HG03442 (cell line): Measurements from ENCODE around the gene GUCA2A.

Experiments used
- ATAC-seq: cut with Tn5 transposase; IDR thresholded peaks from one replicate; pipeline ENCODE4 v1.9.1; 2021; ENCODE audit warnings: mild to moderate bottlenecking, moderate library complexity; ENCODE audit not compliant: unreplicated experiment

The GUCA2A gene

DNA sequence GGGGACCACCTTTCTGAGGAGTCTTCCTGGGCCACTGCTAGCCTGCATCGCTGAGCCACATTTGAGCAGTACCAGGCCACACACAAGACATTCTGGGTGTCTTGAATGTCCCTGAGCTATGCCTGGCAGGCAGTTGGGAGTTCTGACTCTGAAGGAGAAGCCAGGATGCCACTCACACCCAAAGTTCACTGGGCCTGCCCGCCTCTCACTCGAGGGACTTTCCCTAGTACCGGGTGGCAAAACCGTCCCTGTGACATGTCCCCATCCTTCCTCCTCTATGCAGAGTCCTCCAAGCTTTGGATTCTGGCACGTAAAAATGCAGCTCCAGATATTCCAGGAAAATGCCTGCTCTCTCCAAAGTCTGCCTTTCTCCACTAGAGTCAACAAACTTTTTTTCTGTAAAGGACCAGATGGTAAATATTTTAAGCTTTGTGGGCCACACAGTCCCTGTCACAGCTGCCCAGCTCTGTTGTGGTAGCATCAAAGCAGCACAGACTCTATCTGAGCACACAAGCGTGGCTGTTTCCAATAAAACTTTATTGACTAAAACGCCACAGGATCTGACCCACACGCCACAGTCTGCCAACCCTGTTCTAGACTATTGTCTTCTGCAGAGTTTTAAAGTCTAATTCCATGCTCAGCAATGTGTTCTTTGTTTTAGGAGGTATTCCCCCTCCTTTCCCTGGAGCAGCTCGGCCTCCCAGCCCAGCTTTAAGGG lies 30.6 kb downstream of the GUCA2A start:
- ATAC-seq = no peak

DNA sequence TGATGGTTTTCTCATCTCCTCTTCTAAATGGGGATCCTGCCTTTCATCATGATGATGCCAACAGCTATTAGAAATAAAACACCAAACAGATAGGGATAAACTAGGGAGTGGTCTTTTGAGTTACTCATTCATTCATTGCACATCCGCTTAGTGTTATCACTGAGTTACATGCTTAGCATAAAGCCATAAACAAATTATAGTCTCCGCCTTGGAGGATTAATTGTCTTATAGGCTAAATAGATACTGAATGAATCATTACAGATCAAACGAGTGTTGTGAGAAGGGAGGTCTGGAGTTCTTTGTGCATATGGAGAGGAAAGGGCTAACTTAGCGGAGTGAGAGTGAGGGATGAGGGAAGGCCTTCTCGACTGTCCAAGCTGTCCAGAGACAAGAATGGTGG lies 31.2 kb downstream of the GUCA2A start:
- no peak for ATAC-seq

DNA sequence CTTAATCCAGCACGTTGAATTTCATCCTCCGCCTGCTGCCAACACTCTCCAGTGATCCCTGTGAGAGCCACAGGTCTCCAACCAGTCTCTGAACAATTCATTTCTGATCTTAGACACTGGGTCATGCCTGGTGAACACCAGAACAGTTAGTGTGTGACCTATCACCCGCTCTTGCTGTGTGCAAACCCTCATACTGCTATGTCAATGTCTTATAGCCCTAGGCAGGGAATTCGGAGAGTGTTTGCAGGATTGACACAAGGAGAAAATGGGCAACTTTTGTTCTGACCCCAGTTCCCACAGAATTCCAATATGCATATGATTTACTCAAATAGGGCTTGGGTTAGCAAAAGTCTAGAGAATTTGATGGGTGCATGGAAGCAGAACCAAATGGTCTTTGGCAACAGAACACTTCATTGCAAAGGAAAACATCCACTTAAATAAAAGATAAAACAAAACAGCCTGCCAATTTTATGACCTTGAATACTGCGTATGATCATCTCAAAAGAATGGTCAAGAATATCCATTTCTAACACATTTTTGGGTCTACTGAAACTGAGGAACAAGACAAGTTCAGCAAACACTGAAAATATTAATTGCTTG lies 34.4 kb downstream of the GUCA2A start:
- ATAC-seq = no peak

DNA sequence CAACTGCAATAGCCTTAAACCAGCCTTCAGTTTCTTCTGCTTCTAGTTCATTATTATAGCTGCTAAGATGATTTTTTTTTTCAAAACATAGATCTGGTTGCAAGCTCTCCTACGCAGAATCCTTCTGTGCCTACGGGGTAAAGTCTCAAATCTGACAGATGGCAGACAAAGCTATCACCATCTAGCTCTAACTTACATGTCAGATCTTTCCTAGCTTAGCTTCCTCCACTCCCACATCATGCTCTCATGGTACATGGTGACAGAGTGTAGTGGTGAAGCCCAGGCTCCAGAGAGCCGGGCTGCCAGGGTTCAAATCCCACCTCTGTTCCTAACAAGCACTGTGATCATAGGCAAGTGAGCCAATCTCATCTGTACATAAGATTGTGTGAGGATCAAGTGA lies 35.6 kb downstream of the GUCA2A start:
- no peak for ATAC-seq

DNA sequence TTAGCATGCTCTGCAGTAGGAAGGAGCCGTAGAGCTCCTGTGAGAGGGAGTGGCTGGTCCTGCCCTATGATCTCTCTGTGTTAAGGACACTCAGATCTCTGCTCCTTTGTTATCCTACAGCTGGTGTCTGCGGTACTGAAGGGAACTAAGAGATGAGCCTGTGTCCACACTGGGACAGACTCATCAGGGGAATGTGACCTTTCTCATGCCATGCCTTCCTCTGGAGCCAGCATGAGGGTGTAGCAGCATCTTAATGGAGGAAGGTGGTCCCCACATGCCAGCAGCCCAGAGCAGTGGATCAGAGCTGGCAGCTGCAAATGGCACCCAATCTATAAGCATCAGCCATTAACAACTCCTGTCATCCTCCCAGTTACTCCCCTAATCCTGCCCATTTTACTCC lies 36.0 kb downstream of the GUCA2A start:
- no peak for ATAC-seq

DNA sequence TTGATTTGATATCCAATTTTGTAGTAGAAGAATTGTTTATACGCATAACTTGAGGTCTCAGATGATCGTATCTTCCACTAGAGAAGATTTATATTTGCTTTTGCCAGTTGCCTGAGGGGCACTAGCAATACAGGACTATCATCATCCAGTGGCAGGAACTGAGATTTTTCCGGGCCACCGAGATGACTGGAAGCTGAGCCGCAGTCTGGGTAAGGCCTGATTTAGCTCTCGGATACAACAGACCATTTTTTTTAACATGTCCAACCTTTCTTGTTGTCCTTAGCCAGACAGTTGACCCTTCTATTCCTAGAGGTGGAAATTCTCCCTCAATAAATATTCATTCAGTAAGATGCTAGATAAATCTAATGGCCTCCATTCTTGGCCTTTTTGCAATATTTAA lies 36.8 kb downstream of the GUCA2A start:
- ATAC-seq = no peak

DNA sequence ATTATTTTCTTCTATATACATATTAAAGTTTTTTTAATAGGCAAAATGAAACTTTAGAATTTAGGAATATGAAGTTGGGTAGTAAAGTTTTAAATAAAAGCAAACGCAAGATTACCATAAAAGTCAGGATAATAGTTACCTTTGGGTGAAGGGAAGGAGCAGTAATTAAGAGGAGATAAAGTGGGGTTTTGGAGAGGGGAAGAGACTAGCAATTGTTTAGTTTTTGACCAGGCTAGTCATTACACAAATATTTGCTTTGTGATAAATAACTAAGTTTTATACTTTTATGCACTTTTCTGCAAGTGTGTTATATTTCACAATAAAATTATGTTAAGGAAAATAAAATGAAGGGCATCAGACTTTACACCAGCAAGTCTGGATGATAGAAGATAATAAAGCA lies 39.0 kb downstream of the GUCA2A start:
- ATAC-seq = no peak

DNA sequence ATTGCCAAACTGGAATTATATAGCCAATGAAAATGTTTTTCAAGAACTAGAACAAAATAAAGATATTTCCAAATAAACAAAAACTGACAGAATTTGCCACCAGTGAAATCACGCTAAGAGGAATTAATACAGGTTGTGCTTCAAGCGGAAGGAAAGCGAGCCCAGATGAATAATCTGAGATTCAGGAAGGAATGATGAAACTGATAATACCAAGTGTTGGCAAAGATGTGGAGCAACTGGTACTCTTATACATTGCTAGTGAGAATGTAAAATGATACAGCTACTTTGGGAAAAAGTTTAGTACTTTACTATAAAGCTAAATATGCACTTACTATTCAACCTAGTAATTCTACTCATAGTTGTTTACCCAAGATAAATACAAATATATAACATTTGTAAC lies 42.1 kb downstream of the GUCA2A start:
- no peak for ATAC-seq

DNA sequence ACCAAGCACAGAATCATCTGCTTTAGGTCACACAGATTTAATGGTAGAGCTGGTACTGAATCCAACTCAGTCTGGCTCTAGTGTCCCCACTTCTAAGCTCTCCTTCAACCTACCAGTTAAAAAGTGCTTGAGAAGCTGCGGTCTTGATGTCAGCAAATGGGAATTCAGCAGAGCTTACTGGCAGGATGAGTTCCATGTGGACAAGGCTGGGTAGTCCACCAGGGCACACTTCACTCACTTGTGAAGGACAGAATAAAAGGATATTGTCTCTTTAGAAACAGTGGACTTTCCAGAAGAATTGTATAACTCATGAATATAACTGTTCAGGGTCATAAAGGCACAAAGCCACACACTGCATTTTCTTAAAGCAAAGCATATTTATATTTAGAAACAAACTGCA lies 46.4 kb downstream of the GUCA2A start:
- no peak for ATAC-seq

DNA sequence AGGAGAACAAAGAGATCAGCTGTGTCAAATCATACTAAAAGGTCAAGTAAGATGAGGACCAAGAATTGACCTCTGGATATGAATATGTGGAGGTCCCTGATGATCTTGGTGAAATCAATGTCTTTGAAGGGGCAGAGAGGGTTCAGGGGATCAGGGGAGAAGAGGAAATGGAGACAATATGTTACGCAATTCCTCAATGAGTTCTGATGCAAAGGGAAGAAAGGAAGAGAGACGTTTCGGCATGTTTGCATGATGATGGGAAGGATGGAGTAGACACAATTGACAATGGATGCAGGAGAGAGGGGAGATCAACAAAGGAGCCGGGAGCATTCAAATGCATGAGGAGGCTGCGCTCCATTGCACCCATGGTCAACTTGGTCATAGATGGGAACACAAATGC lies 47.3 kb downstream of the GUCA2A start:
- ATAC-seq = no peak

DNA sequence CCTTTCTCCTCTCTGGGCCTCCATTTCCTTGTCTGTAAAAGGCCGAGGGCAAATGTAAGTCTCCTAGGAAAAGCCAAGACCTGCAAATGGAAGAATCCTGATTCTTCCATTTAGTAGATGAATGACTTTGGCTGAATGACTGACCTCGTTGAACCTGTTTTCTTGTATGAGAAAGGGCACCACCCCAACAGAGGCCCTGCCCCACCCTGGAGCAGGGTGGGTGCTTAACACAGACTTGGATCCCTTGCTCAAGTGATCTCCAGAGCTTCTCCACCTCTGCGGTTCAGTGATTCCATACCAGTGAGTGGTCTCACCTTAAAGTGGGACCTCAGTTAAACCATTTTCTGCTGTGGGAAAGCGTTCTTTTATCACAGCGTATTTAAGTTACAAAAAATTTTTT lies 50.3 kb downstream of the GUCA2A start:
- no peak for ATAC-seq
